HG03159 (cell line): ENCODE results near the gene EGLN1.

ENCODE experiments used
- ATAC-seq: cut with Tn5 transposase; IDR thresholded peaks from one replicate; pipeline ENCODE4 v1.9.1; 2021; ENCODE audit warnings: mild to moderate bottlenecking, moderate library complexity; ENCODE audit not compliant: unreplicated experiment

EGLN1 gene

DNA sequence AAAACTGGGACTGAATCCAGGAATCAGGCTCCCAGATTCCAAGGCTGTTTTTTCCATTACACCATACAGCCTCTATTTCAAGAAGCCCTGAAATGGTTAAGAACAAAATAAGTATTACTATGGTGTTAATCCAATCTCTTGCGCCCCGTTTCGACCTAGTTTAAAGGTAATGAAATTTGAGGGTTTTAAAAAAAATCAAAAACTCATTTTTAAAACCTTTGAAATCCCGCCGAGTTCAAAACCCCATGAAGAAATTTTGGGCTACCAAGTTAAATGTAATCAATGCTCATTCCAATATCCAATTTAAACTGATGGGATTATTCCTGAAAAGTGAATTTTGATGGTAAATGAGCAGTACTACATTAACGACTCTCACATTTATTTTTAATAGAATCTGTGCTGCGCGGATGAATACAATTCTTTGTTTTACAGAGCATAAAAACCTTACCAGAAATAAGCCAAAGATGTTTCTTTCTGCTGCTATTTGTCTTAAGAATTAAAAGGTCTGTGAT, 767 bp upstream of the EGLN1 start:
- no peak for ATAC-seq

DNA sequence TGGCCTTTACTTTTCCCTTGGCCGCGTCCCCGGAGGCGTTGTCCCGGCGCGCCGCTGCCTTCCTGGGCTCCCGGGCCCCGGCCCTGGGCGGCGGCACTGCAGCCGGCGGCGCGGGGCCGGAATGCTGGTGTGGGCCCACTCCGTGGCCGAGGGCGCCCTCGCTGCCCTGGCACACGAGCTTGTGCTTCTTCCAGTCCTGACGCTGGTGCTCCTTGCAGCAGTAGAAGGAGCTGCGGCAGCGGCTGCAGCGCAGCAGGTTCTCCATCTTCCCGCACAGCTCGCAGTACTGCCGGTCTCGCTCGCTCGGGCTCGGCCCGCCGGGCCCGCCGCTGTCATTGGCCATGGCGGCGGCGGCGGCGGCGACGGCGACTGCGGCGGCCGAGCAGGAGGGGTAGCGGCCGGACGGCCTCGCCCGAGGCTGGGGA, 529 bp downstream of the EGLN1 start:
- peak; percentile 31 for ATAC-seq

DNA sequence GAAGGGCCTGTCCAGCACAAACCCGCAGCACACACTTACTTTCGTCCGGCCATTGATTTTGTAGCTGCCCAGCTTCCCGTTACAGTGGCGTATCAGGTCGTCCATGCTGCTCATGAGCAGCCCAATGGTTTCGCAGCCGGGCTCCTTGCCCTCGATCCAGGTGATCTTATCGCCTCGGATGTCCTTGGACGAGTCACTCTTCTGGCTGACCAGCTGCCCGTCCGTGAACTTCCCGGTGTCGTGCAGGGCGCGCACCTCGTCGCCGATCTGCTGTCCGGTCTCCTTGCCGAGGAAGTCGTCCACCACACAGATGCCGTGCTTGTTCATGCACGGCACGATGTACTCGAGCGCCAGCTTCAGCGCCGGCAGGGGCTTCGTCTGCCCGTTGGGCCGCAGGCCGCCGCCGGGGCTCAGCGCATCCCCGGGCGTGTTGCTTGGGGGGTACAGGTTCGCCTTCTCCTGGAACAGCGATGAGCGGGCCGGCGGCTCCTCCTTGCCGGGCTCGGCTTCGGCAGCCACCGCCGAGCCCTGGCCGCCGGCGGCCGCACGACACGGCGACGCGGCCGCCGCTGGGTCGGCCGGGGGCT, 1.0 kb downstream of the EGLN1 start:
- peak; percentile 16 for ATAC-seq

DNA sequence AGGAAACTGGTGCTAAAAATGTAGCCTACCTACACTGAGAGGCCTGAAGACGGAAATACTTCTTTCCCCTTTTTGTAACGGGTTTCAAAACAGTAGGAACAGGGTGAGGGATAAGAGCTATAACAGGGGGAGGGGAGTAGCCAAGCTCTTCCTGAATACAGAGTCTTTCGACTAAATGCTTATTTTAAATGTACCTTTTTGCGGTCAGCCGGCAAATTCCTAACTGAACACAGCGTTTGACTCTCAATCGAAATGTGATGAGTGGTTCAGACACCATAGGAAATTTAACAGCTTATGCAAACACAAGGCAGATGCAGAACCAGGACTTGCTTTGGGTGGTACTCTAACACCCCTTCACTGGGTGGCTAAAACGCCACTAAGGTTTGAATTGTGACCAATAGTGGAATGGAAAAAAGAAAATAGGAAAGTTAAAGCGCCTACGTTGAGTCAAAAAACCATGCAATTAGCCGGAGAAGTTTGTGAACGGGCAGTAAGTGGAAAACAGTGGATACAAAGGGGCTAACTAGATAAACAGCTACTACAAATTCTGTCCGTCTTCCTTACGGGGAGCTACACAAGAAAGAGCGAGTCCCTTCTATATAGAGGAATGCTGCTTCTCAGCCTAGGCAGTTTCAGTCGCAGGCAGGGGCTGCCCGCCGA, 1.7 kb downstream of the EGLN1 start:
- no peak for ATAC-seq

DNA sequence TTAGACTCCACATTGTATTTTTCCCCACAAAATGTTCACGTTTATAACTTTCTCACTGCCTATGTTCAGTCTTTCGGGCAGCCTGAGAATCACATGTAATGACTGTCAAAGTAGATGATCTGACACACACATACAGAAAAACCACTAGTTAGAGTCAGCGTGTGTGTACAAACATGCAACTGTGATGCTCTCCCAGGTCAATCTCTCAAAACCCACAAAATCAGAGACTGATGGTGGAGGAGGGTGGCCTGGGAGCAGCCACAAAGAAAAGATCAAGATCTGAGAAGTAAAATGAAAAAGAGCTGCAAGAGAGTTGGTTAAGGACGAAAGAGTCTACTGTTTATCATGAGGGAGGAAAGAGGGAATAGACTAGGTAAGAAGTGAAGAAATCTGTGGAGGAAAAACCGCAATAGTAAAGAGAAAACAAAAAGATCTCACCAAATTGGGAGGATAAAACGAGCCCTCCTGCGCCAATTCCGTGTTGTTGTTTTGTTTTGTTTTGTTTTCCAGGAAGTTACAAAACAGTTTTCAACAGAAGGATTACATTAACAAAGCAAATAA, 2.3 kb downstream of the EGLN1 start:
- ATAC-seq, result no peak

DNA sequence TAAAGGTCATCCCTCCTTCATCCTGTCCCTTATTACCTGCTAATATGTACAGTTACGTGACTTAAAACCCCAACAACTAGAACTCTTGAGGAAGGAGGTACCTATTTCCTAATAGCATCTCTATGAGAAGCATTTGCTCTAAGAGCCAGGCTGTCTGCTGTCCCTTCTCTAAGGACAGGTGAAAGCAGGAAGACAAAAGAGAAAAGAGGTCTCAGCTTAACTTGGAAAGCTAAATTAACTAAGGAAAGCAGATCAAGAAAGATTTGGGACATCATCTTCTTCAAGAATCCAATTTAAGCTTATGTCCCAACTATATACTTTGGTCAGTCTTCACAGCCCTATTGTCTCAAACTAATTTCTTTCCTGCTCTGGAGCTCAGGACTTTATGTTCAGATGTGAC, 2.9 kb downstream of the EGLN1 start:
- ATAC-seq, result no peak

DNA sequence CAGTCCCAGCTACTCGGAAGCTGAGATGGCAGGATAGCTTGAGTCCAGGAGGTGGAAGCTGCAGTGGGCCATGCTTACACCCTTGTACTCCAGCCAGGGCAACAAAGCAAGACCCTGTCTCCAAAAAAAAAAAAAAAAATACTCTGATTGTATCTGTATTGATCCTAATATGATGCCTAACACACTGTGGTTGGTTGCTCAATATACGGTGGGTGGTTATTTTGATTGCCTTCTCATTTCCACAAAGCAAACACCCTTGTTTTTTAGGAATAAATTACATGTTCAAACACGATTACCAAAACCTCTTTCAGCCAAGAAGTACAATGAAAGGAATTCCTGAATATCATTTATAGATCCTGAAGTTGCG, 3.4 kb downstream of the EGLN1 start:
- no peak for ATAC-seq

DNA sequence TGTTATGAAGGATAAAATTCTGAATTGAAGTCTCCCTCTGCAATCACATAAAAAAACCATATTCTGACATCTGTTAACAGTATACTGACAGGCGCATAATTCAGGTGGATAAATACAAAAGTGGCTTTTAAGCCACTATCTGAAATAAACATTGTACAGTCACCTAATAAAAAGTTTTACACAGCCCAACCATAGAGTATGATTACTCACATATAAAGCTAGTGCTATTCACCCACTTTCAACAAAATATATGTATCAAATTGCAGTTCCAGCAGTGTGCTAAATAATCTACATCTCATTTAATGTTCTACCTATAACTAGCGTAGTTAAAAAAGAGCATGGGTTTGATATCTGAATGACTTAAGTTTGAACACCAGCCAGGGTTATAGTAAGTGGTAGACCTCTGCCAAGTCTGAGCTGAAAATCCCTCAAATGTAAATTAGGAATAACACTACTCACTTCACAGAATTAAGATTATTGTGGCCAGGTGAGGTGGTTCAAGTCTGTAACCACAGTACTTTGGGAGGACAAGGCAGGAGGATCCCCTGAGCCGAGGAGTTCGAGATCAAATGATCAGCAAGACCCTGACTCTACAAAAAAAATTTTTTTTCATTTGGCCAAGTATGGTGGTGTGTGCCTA, 3.9 kb downstream of the EGLN1 start:
- ATAC-seq, result no peak

DNA sequence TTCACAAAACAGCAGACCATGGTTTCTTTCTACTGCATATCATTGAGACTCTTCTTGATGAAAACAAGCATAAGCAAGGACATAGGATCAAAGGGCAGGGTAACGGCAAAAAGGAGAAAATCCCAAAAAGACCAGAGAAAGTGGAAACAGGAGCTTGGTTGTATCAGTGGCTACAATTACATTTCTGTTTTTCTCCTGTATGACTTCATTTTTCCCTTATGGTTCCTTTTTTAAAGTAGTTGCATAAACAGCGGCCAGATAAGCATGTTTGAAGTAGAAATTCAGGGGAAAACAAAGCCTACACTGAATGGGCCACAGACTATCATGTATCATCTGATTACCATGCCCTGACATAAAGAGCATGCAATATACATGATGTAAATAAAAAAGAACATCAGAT, 4.6 kb downstream of the EGLN1 start:
- ATAC-seq, result no peak

DNA sequence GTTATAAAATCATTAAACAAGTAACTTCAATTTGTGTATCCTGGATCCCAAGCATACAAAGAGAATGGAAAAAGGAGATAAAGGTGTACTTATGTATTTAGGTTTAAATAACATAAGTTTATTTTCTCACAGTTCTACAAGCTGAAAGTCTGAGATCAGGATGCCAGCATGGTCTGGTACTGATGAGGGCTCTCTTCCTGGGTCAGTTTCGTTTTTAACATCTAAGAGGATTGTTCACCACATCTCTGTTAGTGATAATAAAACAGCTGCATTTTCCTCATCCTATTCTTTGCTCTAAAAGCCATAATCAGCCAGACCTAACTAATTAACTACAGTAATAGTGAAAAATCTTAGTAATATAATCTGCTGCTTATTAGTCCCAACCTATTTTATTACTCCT, 5.2 kb downstream of the EGLN1 start:
- ATAC-seq, result no peak

DNA sequence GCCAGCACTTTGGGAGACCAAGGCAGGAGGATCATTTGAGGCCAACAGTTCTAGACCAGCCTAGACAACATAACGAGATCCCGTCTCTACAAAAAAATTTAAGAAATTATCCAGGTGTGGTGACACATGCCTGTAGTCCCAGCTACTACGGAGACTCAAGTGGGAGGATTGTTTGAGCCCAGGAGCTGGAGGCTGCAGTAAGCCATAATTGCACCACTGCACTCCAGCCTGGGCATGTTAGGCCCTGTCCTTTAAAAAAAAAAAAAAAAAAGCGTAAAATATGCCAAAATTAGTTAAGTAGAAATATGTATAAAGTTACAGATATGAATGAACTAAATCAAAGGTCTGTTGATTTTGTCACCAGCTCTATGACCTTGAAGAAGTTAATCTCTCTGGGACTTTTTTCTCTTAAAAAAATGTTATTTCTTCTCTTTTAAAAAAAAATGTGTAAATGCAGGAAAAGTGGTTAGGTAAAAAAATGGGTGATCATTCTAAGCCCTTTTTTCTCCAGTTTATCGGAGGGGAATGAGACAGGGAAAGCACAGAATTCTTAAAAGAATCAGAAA, 7.0 kb downstream of the EGLN1 start:
- no peak for ATAC-seq

DNA sequence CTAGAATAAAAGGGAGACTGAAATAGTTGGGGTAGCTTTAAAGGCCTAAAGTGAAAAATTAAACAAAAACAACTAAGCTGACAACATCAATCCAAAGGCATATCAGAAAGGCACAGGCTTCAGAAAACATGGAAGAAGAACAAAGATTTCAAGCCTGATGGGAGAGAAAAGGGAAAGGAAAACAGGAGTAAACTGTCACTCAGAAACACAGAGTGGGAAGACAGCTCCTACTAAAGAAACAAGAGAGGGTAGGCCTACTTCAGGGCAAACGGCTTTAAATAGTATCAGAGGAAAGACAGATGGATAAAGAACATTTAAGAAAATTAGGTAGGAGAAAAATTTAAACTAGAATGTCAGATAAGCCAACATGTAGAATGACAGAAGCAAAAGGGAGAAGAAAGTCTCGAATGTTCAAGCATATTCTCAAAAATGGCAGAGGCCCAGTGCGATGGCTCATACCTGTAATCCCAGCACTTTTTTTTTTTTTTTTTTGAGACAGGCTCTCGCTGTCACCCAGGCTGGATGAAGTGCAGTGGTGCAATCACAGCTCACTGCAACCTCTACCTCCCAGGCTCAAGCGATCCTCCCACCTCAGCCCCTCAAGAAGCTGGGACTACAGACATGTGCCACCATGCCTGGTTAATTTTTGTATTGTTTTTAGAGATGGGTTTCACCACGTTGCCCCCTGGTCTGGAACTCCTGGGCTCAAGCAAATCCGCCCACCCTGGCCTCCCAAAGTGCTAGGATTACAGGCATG, 7.6 kb downstream of the EGLN1 start:
- no peak for ATAC-seq

DNA sequence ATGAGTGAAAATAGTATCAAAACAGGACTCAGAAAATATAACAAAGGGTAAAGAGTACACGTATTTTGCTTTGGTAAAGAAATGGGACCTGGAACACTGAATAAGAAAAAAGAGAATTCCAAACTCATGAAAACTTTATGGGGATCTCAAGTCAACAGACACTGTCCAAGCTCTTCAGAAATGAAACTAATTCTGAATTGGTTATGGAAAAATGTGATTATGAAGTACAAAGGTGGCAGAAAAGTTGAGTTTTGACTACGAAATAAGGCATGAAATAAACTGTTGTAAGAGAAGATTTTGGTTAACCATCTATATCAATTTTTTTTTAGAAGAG, 8.4 kb downstream of the EGLN1 start:
- ATAC-seq, result no peak

DNA sequence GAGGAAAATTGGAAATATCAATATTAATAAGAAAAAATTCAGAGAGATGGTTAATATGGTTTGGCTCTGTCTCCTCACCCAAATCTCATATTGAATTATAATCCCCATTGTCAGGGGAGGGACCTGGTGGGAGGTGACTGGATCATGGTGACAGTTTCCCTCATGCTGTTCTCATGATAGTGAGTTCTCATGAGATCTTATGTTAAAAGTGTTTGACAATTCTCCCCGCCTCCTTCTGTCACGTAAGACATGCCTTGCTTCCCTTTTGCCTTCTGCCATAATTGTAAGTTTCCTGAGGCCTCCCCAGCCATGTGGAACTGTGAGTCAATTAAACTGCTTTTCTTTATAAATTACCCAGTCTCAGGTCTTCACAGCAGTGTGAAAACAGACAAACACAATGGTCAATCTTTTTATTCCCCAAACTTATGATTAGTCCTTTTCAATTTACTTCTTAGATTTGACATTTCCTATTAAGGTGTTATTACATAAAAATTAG, 11.0 kb downstream of the EGLN1 start:
- ATAC-seq, result no peak

DNA sequence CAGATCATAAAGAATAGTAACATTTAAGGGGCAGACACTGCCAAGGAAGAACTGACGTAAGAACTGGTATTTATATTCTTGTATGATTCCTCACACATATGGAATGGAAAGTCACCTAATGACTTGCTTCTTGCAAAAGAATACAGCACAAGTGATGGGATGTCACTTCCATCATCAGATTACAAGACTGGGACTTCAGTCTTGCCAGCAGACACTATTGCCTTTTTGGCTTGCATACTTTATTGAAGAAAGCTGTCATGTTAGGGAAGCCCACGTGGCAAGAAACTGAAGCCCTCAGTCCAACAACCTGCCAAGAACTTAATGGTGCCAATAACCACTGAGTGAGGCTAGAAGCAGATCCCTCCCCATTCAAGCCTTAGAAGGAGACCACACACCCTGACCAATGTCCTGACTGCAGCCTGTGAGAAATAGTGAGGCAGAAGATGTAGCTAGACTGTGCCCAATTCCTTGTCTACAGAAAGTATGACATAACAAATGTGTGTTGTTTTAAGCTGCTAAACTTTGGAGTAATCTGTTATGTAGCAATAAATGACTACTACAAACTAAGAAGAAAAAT, 12.0 kb downstream of the EGLN1 start:
- ATAC-seq, result no peak

DNA sequence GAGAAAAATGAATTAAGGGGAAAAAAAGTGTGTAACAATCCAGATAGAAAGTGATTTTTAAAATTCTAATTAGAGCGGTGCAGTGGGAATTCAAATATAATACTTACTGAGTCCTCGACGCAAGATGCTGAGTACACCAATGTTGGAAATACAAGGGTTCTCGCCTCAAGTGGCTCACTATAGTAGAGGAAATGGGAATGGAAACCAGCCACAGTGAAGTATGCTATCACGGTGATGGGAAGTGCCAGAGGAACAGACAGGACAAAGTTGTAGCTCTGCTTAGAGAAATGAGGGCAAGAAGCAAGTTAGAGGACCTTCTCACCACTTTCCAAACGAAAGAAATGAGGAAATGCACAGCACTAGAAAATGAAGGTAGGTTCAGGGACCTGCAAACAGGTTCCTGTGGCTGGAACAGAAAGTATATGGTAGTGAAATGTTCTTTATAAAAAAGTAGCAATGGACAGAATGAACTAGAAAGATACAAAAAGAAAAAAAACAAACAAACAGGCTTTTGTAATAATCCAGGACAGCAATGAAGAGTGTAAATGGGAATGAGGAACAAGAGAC, 13.5 kb downstream of the EGLN1 start:
- ATAC-seq, result no peak

DNA sequence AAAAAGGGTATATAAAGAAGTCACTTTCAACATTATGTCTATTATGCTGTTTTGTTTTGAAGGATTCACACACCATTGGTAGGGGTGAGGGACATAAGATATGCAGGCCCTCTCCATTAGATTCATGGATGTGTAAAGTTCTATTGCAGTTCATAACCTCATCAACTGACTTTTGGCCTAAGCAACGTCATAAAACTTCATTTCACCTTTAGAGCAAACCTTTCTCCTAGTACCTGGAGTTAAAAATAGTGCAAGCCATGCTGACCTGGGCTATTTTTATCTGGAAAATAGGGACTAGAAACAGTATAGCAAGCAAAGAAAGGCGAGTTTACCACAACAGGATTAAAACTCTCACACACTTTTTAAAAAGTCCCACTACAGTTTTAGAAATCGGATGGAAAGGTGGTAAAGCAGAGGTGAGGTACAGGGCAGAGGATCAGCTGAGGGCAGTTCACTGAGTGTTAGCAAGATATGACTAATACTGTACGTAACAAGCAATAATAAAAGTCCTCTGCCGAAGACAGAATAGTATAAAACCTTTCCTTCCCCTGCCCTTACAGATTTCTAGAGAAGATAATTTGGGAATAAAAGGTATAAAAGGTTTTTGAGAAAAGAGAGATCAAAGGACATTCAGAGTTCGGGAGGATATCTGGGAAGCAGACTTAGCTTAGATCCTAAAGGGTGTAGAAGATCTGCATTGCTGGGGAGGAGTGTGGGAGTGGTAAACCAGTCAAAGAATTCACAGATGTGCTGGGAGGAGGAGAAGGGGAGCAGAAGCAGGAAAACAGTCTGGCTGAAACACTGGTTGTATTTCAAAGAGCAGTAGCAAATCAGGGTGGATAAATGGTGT, 14.3 kb downstream of the EGLN1 start:
- ATAC-seq, result no peak

DNA sequence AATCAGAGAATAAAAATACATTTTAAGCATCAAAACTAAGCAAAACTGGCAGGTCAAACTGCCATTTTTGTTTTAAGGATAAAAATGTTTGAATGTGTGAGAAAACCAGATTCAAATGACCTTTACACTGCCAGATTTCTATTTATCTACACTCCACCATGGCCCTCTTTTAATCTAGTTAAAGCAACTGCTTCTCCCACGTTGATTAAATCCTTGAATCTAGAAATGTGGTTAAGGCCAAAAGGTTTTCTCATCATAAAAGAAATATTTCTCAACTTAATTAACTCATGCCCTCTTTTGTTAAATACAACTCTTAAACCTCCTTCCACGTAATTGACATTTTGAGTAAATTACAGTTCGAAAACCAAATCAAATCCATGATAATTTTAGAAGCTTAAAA, 15.0 kb downstream of the EGLN1 start:
- no peak for ATAC-seq

DNA sequence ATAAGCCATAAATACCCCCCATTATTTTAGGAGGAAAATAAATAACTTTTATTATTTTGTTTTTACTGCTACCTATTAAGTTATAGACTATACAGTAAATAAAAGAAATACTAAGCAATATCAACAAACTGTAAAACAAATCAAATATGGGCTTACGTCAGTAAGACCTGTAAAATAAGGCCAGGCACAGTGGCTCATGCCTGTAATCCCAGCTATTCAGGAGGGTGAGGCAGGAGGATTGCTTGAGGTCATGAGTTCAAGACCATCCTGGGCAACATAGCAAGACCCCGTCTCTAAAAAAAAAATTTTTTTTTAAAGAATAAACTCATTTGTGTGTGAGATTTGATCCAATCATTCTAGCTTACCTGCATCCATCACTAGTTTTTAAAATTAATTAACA, 17.8 kb downstream of the EGLN1 start:
- no peak for ATAC-seq
